ENCODE data around the gene CHRDL1. TPM values are rescaled to one million over a fixed set of nuclear protein-coding genes. Genes with fewer than 3 reads are reported as not detected.

Gene CHRDL1
- total RNA-seq, 1 donor from 2014 or later: not detected

DNA sequence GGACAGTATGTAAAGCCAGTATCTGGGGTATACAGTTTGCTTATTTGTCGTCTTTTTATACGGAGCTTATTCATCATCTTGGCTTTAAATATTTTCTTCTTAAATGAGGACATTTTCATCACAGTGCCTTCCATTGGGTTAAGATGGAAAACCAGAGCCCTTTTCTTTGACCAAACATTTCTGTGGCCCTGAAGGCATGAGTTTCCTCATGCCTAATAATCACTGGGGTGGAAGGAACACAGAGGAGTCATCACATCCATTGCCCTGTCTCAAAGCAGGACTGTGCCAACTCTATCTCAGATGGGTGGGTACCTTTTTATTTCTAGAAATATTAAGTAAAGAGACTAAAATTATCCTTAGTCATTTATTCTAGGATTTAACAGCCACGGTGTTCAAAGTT is 40.0 kb downstream of the CHRDL1 start:
- Mint-ChIP-seq H3K4me3 (no peak overlapping the region), H3K27me3 (no peaks in the 10 kb centered on the region), H3K4me1 (no peaks in the 10 kb centered on the region), H3K9me3 (peaks cover 5% of the 10 kb centered on the region), H3K27ac (no peak overlapping the region), H3K36me3 (ENCODE audit: low read depth) (no peaks in the 10 kb centered on the region)
- ChIA-PET POLR2A (no interaction called here), CTCF (no interaction called here)
- ATAC-seq (ENCODE audit: low read depth) (no peak), DNase-seq (no peak)
- intact Hi-C loops (cut with micrococcal nuclease): no loop called here
- TF ChIP-seq, protein P1, sequence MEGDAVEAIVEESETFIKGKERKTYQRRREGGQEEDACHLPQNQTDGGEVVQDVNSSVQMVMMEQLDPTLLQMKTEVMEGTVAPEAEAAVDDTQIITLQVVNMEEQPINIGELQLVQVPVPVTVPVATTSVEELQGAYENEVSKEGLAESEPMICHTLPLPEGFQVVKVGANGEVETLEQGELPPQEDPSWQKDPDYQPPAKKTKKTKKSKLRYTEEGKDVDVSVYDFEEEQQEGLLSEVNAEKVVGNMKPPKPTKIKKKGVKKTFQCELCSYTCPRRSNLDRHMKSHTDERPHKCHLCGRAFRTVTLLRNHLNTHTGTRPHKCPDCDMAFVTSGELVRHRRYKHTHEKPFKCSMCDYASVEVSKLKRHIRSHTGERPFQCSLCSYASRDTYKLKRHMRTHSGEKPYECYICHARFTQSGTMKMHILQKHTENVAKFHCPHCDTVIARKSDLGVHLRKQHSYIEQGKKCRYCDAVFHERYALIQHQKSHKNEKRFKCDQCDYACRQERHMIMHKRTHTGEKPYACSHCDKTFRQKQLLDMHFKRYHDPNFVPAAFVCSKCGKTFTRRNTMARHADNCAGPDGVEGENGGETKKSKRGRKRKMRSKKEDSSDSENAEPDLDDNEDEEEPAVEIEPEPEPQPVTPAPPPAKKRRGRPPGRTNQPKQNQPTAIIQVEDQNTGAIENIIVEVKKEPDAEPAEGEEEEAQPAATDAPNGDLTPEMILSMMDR (IDR thresholded peaks at IDR 0.05): no peak

DNA sequence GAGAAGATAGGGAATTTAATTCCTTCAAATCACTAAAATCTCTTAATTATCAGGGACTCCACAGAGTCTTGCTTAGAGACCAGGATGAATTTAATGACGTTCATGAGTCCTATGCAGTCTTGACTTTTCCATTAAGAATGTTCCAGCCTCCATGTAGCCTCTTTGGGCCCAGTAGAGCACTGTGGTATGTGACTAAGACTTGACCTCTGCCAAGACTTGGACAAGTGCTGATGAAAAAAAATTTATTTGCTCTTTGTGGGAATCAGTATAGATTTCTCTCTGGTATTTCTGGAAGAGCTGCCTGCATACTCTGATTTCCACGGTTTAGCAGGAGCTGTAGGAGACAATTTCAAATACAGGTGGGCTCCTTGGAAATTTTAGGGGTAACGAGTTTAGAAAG is 40.6 kb downstream of the CHRDL1 start:
- ATAC-seq (ENCODE audit: low read depth): no peak
- no peaks in the 10 kb centered on the region for H3K4me1 Mint-ChIP-seq
- peaks cover 5% of the 10 kb centered on the region for H3K9me3 Mint-ChIP-seq
- no peak overlapping the region for H3K27ac Mint-ChIP-seq
- ChIA-PET POLR2A (no interaction called here), CTCF (no interaction called here)
- H3K36me3 Mint-ChIP-seq (ENCODE audit: low read depth): no peaks in the 10 kb centered on the region
- TF ChIP-seq, protein P1 (IDR thresholded peaks at IDR 0.05): no peak
- intact Hi-C loops (cut with micrococcal nuclease): no loop called here
- DNase-seq: no peak
- no peaks in the 10 kb centered on the region for H3K27me3 Mint-ChIP-seq
- H3K4me3 Mint-ChIP-seq: no peak overlapping the region

DNA sequence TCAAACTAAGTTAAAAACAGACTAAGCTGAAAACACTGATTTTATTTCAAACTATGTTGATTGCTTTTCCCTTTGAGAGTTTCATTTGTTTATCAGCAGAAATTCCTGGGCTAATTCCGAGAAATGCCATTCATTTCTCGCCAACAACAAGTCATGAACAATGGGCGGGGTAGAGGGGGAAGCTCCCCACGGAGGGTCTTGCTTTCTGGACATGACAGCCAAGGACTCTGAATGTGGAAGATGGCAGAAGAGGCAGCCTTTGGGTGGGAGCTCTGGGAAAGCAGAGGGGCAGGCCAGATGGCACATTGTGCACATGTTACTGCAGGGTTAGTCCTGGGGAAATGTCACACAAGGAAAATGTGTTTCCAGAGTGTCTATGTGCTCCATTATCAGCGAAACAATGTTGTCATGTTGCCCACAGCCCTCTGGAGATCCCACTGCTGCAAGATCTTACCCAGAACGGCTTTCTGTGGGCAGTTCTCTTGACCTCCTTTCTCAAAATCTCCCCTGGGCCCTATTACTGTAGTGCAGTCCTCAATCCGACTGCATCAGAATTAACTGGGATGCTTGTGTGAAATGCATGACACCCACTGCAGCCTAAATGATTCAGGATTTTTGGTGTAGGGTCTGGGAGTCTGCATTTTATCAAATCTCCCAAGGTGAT is 45.0 kb downstream of the CHRDL1 start:
- ATAC-seq (ENCODE audit: low read depth) (no peak), DNase-seq (no peak)
- Mint-ChIP-seq H3K36me3 (ENCODE audit: low read depth) (no peaks in the 10 kb centered on the region), H3K9me3 (no peaks in the 10 kb centered on the region), H3K27ac (no peak overlapping the region), H3K4me1 (no peaks in the 10 kb centered on the region), H3K27me3 (no peaks in the 10 kb centered on the region), H3K4me3 (no peak overlapping the region)
- ChIA-PET CTCF (no interaction called here), POLR2A (no interaction called here)
- intact Hi-C loops (cut with micrococcal nuclease): no loop called here
- TF ChIP-seq, protein P1 (IDR thresholded peaks at IDR 0.05): no peak

- TF ChIP-seq, protein P1 (IDR thresholded peaks at IDR 0.05): no peak
- Mint-ChIP-seq H3K4me3 (no peak overlapping the region), H3K36me3 (ENCODE audit: low read depth) (no peaks in the 10 kb centered on the region), H3K9me3 (no peaks in the 10 kb centered on the region), H3K4me1 (no peaks in the 10 kb centered on the region), H3K27me3 (no peaks in the 10 kb centered on the region), H3K27ac (no peak overlapping the region)
- DNase-seq: no peak
- POLR2A ChIA-PET: no interaction called here
- intact Hi-C loops (cut with micrococcal nuclease): no loop called here
- no peak for ATAC-seq (ENCODE audit: low read depth)
- CTCF ChIA-PET: no interaction called here
Observed at GRCh38 chrX:110748256-110748806, 47.3 kb downstream of the CHRDL1 start.

DNA sequence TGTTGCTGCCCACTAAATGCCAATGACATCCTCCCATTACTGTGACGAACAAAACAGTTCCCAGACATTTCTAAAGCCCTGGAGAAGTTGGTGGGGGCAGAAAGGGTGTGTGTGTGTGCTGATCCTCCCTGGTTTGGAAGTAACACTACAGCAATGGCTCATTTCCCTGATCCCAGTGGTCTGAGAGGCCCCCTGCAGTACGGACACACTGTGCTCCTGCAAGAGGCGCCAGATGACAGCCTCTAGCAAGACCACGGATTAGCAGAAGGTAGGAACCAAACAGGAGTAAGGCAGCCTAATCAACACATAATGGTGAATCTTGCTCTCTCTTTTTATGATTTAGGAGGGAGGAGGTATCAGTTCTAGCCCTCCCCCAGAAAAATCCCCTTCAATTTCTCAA is 49.6 kb downstream of the CHRDL1 start:
- Mint-ChIP-seq H3K9me3 (no peaks in the 10 kb centered on the region), H3K4me1 (no peaks in the 10 kb centered on the region), H3K36me3 (ENCODE audit: low read depth) (no peaks in the 10 kb centered on the region), H3K4me3 (no peak overlapping the region), H3K27me3 (no peaks in the 10 kb centered on the region), H3K27ac (no peak overlapping the region)
- no peak for DNase-seq
- ChIA-PET POLR2A (no interaction called here), CTCF (no interaction called here)
- intact Hi-C loops (cut with micrococcal nuclease): no loop called here
- TF ChIP-seq, protein P1 (IDR thresholded peaks at IDR 0.05): no peak
- no peak for ATAC-seq (ENCODE audit: low read depth)

Data from activated B cell treated with CpG ODN at 0.5 μM for 24 hours (primary cell).